GM23338 (cell line): ENCODE results near the gene PPBP. TPM values are rescaled to one million over a fixed set of nuclear protein-coding genes. Genes with fewer than 3 reads are reported as not detected.
A peak's percentile ranks its signal among the peaks of the same experiment; 100 is the strongest.

Experiments
- ATAC-seq: fragments of 200-7000 bp; cut with Tn5 transposase; 3 replicates; pipeline ENCODE4 v1.9.1; 2020
- DNase-seq: peaks from one replicate; pipeline ENCODE4 v3.0.0-alpha.2; 2015; ENCODE audit warnings: low spot score
- H2AFZ ChIP-seq: fragments of 200-600 bp; sonication (generic); 2 replicates; pipeline ENCODE4 v1.8.0; 2016; ENCODE audit warnings: antibody characterized with exemption, mild to moderate bottlenecking, moderate library complexity
- H3F3A ChIP-seq: fragments of 200-600 bp; sonication (generic); replicated peaks from 2 replicates; pipeline ENCODE4 v1.8.0; 2017; ENCODE audit warnings: antibody characterized with exemption, mixed run types, low read depth
- H3K27ac ChIP-seq: fragments of 200-600 bp; sonication (generic); 2 replicates; pipeline ENCODE4 v1.6.1; 2016; ENCODE audit warnings: low read depth
- H3K27me3 ChIP-seq: fragments of 200-600 bp; sonication (generic); 2 replicates; pipeline ENCODE4 v1.8.0; 2016; ENCODE audit warnings: mild to moderate bottlenecking, mixed run types, moderate library complexity; ENCODE audit not compliant: insufficient read depth
- H3K36me3 ChIP-seq: fragments of 200-600 bp; sonication (generic); 2 replicates; pipeline ENCODE4 v1.8.0; 2016; ENCODE audit warnings: mild to moderate bottlenecking; ENCODE audit not compliant: insufficient read depth
- H3K4me1 ChIP-seq: fragments of 200-600 bp; sonication (generic); 2 replicates; pipeline ENCODE4 v1.8.0; 2016; ENCODE audit warnings: mild to moderate bottlenecking, moderate library complexity; ENCODE audit not compliant: insufficient read depth
- H3K4me2 ChIP-seq: fragments of 200-600 bp; sonication (generic); 2 replicates; pipeline ENCODE4 v1.7.1; 2017; ENCODE audit warnings: mixed run types
- H3K4me3 ChIP-seq: fragments of 200-600 bp; sonication (generic); 2 replicates; pipeline ENCODE4 v1.6.1; 2016; ENCODE audit warnings: mixed run types
- H3K79me2 ChIP-seq: fragments of 200-600 bp; sonication (generic); replicated peaks from 2 replicates; pipeline ENCODE4 v1.8.0; 2017; ENCODE audit warnings: mild to moderate bottlenecking; ENCODE audit not compliant: insufficient read depth
- H3K9me2 ChIP-seq: fragments of 200-600 bp; sonication (generic); 2 replicates; pipeline ENCODE4 v1.8.0; 2017; ENCODE audit not compliant: insufficient read depth
- H4K20me1 ChIP-seq: fragments of 200-600 bp; sonication (generic); replicated peaks from 2 replicates; pipeline ENCODE4 v1.8.0; 2017; ENCODE audit warnings: mild to moderate bottlenecking; ENCODE audit not compliant: insufficient read depth
- H3K27ac Mint-ChIP-seq: 2 replicates; pipeline ENCODE4 v1.8.0; 2020; ENCODE audit warnings: inconsistent platforms, mild to moderate bottlenecking, moderate library complexity, mixed read lengths
- H3K27me3 Mint-ChIP-seq: 3 replicates; pipeline ENCODE4 v1.8.0; 2022; ENCODE audit warnings: low read depth, mild to moderate bottlenecking, moderate library complexity, mixed read lengths, inconsistent platforms; ENCODE audit not compliant: insufficient read depth, poor library complexity
- H3K36me3 Mint-ChIP-seq: 3 replicates; pipeline ENCODE4 v1.8.0; 2021; ENCODE audit warnings: low read depth, mild to moderate bottlenecking, inconsistent platforms, moderate library complexity, mixed read lengths
- H3K4me1 Mint-ChIP-seq: 3 replicates; pipeline ENCODE4 v1.8.0; 2020; ENCODE audit warnings: mild to moderate bottlenecking, inconsistent platforms, mixed read lengths
- H3K4me3 Mint-ChIP-seq: 3 replicates; pipeline ENCODE4 v1.8.0; 2021; ENCODE audit warnings: moderate library complexity, mild to moderate bottlenecking, inconsistent platforms, mixed read lengths
- H3K9me3 Mint-ChIP-seq: 3 replicates; pipeline ENCODE4 v1.8.0; 2020; ENCODE audit warnings: moderate library complexity, mild to moderate bottlenecking, inconsistent platforms, mixed read lengths
- EZH2 ChIP-seq: fragments of 200-600 bp; sonication (generic); IDR thresholded peaks from one replicate; pipeline ENCODE4 v1.8.0; 2017; ENCODE audit warnings: antibody characterized with exemption, mild to moderate bottlenecking, low read depth; ENCODE audit not compliant: unreplicated experiment
- EZH2phosphoT487 ChIP-seq: fragments of 200-600 bp; sonication (generic); IDR thresholded peaks from one replicate; pipeline ENCODE4 v1.8.1; 2018; ENCODE audit warnings: antibody characterized with exemption; ENCODE audit not compliant: unreplicated experiment
- NANOG ChIP-seq: IDR thresholded peaks from 2 replicates; pipeline ENCODE4 v1.6.1; 2016; ENCODE audit warnings: antibody characterized with exemption, borderline replicate concordance
- ZNF331 ChIP-seq: fragments of 250-450 bp; sonication (Bioruptor Pico); IDR thresholded peaks from 2 replicates; pipeline ENCODE4 v1.5.0; 2020; ENCODE audit warnings: low read depth, mild to moderate bottlenecking, moderate library complexity
- polyA plus RNA-seq: library from polyadenylated mRNA; unstranded; fragments of >200 nt; fragmentation: Nextera tagmentation; extraction: Ambion mirVana; gene quantifications from 2 replicates; pipeline ENCODE4 v1.2.1, GENCODE V29; 2016
- total RNA-seq: library from RNA; depleted of rRNA; stranded (reverse); fragments of >200 nt; shearing (Covaris generic); gene quantifications from 2 replicates; pipeline ENCODE4 v1.2.3, GENCODE V29; 2014
- TF ChIP-seq, protein P1 (sequence below): IDR thresholded peaks from 2 replicates; pipeline ENCODE4 v1.6.1; 2016; ENCODE audit warnings: antibody characterized with exemption
- TF ChIP-seq, protein P2 (sequence below): IDR thresholded peaks from one replicate; pipeline ENCODE4 v1.6.1; 2018; ENCODE audit warnings: antibody characterized with exemption; ENCODE audit not compliant: unreplicated experiment

PPBP gene
- total and polyA plus RNA-seq, 2 experiments from 2014 or later = 0.35 to 0.50 TPM

DNA sequence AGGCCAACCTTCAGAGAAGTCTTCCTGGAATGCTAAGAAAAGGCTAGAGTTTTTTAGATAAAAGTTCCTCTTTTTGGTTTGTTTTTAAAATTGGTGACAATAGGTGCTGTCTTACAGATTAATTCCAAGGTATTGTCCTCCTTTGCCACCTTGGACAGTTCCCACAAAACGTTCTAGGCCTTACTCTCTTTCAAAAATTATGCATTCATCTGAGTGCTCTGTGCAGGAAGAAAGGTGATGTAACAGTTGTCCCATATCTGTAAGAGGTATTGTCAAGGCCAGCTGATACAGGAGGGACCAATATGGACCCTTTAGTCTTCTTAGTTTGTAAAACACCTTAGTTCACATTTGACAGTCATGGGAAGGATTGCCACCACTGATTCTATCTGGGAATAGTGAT lies 26.3 kb upstream of the PPBP start:
- H4K20me1 ChIP-seq = no peaks in the 10 kb centered on the region
- H3K4me3 Mint-ChIP-seq = no peak overlapping the region
- no peaks in the 10 kb centered on the region for H3K27me3 Mint-ChIP-seq
- ATAC-seq = no peak
- H3K4me1 Mint-ChIP-seq = peaks cover 25% of the 10 kb centered on the region; the same call in 2 of the 3 replicates
- TF ChIP-seq EZH2phosphoT487 = no peak
- TF ChIP-seq, protein P1, sequence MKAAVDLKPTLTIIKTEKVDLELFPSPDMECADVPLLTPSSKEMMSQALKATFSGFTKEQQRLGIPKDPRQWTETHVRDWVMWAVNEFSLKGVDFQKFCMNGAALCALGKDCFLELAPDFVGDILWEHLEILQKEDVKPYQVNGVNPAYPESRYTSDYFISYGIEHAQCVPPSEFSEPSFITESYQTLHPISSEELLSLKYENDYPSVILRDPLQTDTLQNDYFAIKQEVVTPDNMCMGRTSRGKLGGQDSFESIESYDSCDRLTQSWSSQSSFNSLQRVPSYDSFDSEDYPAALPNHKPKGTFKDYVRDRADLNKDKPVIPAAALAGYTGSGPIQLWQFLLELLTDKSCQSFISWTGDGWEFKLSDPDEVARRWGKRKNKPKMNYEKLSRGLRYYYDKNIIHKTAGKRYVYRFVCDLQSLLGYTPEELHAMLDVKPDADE = no peak
- TF ChIP-seq EZH2 = no peak
- TF ChIP-seq, protein P2, sequence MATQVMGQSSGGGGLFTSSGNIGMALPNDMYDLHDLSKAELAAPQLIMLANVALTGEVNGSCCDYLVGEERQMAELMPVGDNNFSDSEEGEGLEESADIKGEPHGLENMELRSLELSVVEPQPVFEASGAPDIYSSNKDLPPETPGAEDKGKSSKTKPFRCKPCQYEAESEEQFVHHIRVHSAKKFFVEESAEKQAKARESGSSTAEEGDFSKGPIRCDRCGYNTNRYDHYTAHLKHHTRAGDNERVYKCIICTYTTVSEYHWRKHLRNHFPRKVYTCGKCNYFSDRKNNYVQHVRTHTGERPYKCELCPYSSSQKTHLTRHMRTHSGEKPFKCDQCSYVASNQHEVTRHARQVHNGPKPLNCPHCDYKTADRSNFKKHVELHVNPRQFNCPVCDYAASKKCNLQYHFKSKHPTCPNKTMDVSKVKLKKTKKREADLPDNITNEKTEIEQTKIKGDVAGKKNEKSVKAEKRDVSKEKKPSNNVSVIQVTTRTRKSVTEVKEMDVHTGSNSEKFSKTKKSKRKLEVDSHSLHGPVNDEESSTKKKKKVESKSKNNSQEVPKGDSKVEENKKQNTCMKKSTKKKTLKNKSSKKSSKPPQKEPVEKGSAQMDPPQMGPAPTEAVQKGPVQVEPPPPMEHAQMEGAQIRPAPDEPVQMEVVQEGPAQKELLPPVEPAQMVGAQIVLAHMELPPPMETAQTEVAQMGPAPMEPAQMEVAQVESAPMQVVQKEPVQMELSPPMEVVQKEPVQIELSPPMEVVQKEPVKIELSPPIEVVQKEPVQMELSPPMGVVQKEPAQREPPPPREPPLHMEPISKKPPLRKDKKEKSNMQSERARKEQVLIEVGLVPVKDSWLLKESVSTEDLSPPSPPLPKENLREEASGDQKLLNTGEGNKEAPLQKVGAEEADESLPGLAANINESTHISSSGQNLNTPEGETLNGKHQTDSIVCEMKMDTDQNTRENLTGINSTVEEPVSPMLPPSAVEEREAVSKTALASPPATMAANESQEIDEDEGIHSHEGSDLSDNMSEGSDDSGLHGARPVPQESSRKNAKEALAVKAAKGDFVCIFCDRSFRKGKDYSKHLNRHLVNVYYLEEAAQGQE = peak; percentile 67
- TF ChIP-seq ZNF331 (CRISPR knock-in tag) = no peak
- no peak for TF ChIP-seq NANOG
- H3K9me3 Mint-ChIP-seq = 0 out of 3 replicates have a peak, but pooled peaks cover 5% of the 10 kb centered on the region
- H3K27ac ChIP-seq = no peak overlapping the region
- no peak for DNase-seq
- H3F3A ChIP-seq = peaks cover 3% of the 10 kb centered on the region; the same call in 1 of the 2 replicates
- peaks cover 21% of the 10 kb centered on the region for H3K4me1 ChIP-seq
- H3K9me2 ChIP-seq = peaks cover 15% of the 10 kb centered on the region; the same call in 1 of the 2 replicates
- no peaks in the 10 kb centered on the region for H3K27me3 ChIP-seq
- H3K36me3 Mint-ChIP-seq = peaks cover 7% of the 10 kb centered on the region
- no peaks in the 10 kb centered on the region; the same call in 1 of the 2 replicates for H3K36me3 ChIP-seq
- no peak overlapping the region for H3K27ac Mint-ChIP-seq
- H3K4me2 ChIP-seq = no peak overlapping the region
- no peaks in the 10 kb centered on the region for H3K79me2 ChIP-seq
- H3K4me3 ChIP-seq = no peak overlapping the region
- H2AFZ ChIP-seq = no peak overlapping the region

GRCh38 chr4:74013264-74013663 lies 25.3 kb upstream of the PPBP start:
- no peaks in the 10 kb centered on the region for H3K27me3 Mint-ChIP-seq
- Histone ChIP-seq H3K4me1 (peaks cover 19% of the 10 kb centered on the region), H3K27ac (no peak overlapping the region), H2AFZ (no peak overlapping the region), H3K36me3 (no peaks in the 10 kb centered on the region; the same call in 1 of the 2 replicates), H3F3A (no peaks in the 10 kb centered on the region; the same call in 1 of the 2 replicates), H4K20me1 (no peaks in the 10 kb centered on the region), H3K4me3 (no peak overlapping the region), H3K4me2 (no peak overlapping the region), H3K27me3 (no peaks in the 10 kb centered on the region), H3K9me2 (peaks cover 15% of the 10 kb centered on the region; the same call in 1 of the 2 replicates), H3K79me2 (no peaks in the 10 kb centered on the region)
- H3K36me3 Mint-ChIP-seq = peaks cover 7% of the 10 kb centered on the region
- H3K4me3 Mint-ChIP-seq = no peak overlapping the region
- H3K4me1 Mint-ChIP-seq = peaks cover 20% of the 10 kb centered on the region; the same call in 2 of the 3 replicates
- TF ChIP-seq, protein P2 = no peak
- ATAC-seq (no peak), DNase-seq (no peak)
- no peak overlapping the region for H3K27ac Mint-ChIP-seq
- H3K9me3 Mint-ChIP-seq = 0 out of 3 replicates have a peak, but pooled peaks cover 5% of the 10 kb centered on the region
